ENCODE measurements around the gene ZDHHC14.
A peak's percentile ranks its signal among the peaks of the same experiment; 100 is the strongest.
"Not testable (repeated sequence)": the region's sequence is repeated elsewhere in the genome, so short reads cannot be mapped to it uniquely, and the experiment has no call there.

The ZDHHC14 gene

GRCh38 chr6:157716251-157716995 lies 335.4 kb downstream of the ZDHHC14 start:
- no peak for ATAC-seq
- Mint-ChIP-seq H3K4me3 (no peak overlapping the region), H3K27me3 (peaks cover 51% of the 10 kb centered on the region), H3K4me1 (no peaks in the 10 kb centered on the region), H3K36me3 (no peaks in the 10 kb centered on the region), H3K9me3 (no peaks in the 10 kb centered on the region), H3K27ac (no peak overlapping the region)

- Mint-ChIP-seq H3K36me3 (no peaks in the 10 kb centered on the region), H3K4me1 (no peaks in the 10 kb centered on the region), H3K27me3 (peaks cover 57% of the 10 kb centered on the region), H3K4me3 (no peak overlapping the region), H3K27ac (no peak overlapping the region), H3K9me3 (no peaks in the 10 kb centered on the region)
- no peak for ATAC-seq
Observed at GRCh38 chr6:157717340-157717748, 336.4 kb downstream of the ZDHHC14 start.

- Mint-ChIP-seq H3K27me3 (peaks cover 57% of the 10 kb centered on the region), H3K27ac (no peak overlapping the region), H3K9me3 (no peaks in the 10 kb centered on the region), H3K36me3 (no peaks in the 10 kb centered on the region), H3K4me3 (no peak overlapping the region), H3K4me1 (no peaks in the 10 kb centered on the region)
- peak; percentile 48 for ATAC-seq
Observed at GRCh38 chr6:157718503-157719187, 337.7 kb downstream of the ZDHHC14 start.

- H3K36me3 Mint-ChIP-seq, H3K27ac Mint-ChIP-seq, H3K4me3 Mint-ChIP-seq, ATAC-seq, H3K9me3 Mint-ChIP-seq, H3K4me1 Mint-ChIP-seq: not testable (repeated sequence)
- peaks cover 43% of the 10 kb centered on the region for H3K27me3 Mint-ChIP-seq
Observed at GRCh38 chr6:157720964-157721363, 340.0 kb downstream of the ZDHHC14 start.

- ATAC-seq, result no peak
- peaks cover 10% of the 10 kb centered on the region for H3K9me3 Mint-ChIP-seq
- H3K36me3 Mint-ChIP-seq, result peaks cover 8% of the 10 kb centered on the region
- no peak overlapping the region for H3K4me3 Mint-ChIP-seq
- no peaks in the 10 kb centered on the region for H3K4me1 Mint-ChIP-seq
- peaks cover 38% of the 10 kb centered on the region for H3K27me3 Mint-ChIP-seq
- no peak overlapping the region for H3K27ac Mint-ChIP-seq
Observed at GRCh38 chr6:157721426-157721825, 340.4 kb downstream of the ZDHHC14 start.

- Mint-ChIP-seq H3K9me3 (peaks cover 10% of the 10 kb centered on the region), H3K4me3 (no peak overlapping the region), H3K4me1 (no peaks in the 10 kb centered on the region), H3K27me3 (peaks cover 36% of the 10 kb centered on the region), H3K27ac (no peak overlapping the region), H3K36me3 (peaks cover 8% of the 10 kb centered on the region)
- ATAC-seq, result no peak
Observed at GRCh38 chr6:157721830-157722229, 340.8 kb downstream of the ZDHHC14 start.

- H3K4me1 Mint-ChIP-seq, result no peaks in the 10 kb centered on the region
- peaks cover 29% of the 10 kb centered on the region for H3K27me3 Mint-ChIP-seq
- peaks cover 8% of the 10 kb centered on the region for H3K36me3 Mint-ChIP-seq
- H3K9me3 Mint-ChIP-seq, result peaks cover 10% of the 10 kb centered on the region
- H3K4me3 Mint-ChIP-seq, result no peak overlapping the region
- ATAC-seq, result no peak
- no peak overlapping the region for H3K27ac Mint-ChIP-seq
Observed at GRCh38 chr6:157723376-157723775, 342.4 kb downstream of the ZDHHC14 start.

- peaks cover 10% of the 10 kb centered on the region for H3K9me3 Mint-ChIP-seq
- no peaks in the 10 kb centered on the region for H3K4me1 Mint-ChIP-seq
- peaks cover 8% of the 10 kb centered on the region for H3K36me3 Mint-ChIP-seq
- no peak for ATAC-seq
- H3K27ac Mint-ChIP-seq, result no peak overlapping the region
- peaks cover 21% of the 10 kb centered on the region for H3K27me3 Mint-ChIP-seq
- H3K4me3 Mint-ChIP-seq, result no peak overlapping the region
Observed at GRCh38 chr6:157724138-157724820, 343.3 kb downstream of the ZDHHC14 start.

- ATAC-seq, result no peak
- Mint-ChIP-seq H3K4me3 (no peak overlapping the region), H3K27me3 (peaks cover 12% of the 10 kb centered on the region), H3K9me3 (peaks cover 10% of the 10 kb centered on the region), H3K36me3 (peaks cover 8% of the 10 kb centered on the region), H3K4me1 (no peaks in the 10 kb centered on the region), H3K27ac (no peak overlapping the region)
Observed at GRCh38 chr6:157724960-157725741, 344.2 kb downstream of the ZDHHC14 start.

GRCh38 chr6:157725836-157726235 lies 344.8 kb downstream of the ZDHHC14 start:
- Mint-ChIP-seq H3K4me1 (no peaks in the 10 kb centered on the region), H3K9me3 (peaks cover 10% of the 10 kb centered on the region), H3K27me3 (peaks cover 9% of the 10 kb centered on the region), H3K4me3 (no peak overlapping the region), H3K36me3 (peaks cover 8% of the 10 kb centered on the region), H3K27ac (no peak overlapping the region)
- ATAC-seq, result no peak

GRCh38 chr6:157726892-157727628 lies 346.1 kb downstream of the ZDHHC14 start:
- Mint-ChIP-seq H3K27ac (no peak overlapping the region), H3K4me1 (no peaks in the 10 kb centered on the region), H3K9me3 (peaks cover 10% of the 10 kb centered on the region), H3K27me3 (no peaks in the 10 kb centered on the region), H3K4me3 (no peak overlapping the region), H3K36me3 (peaks cover 8% of the 10 kb centered on the region)
- no peak for ATAC-seq

Measured in stimulated activated memory B cell treated with anti-CD40 and anti-IgM and Interleukin-4, amounts not matched to agents 10 μg/mL and 1 μg/mL and 100 μg/mL, for 72 hours (primary cell).